Bronchial epithelial cell (primary cell): ENCODE results near the gene MFRP. TPM values are rescaled to one million over a fixed set of nuclear protein-coding genes. Genes with fewer than 3 reads are reported as not detected.

Experiments
- DNase-seq: peaks from one replicate; pipeline ENCODE4 v3.0.0-alpha.2; 2010; ENCODE audit warnings: low read depth
- FAIRE-seq: peaks from 2 replicates; lab custom pipeline; 2011; peaks lifted over from hg19 to GRCh38; lab: Jason Lieb, UNC
- H3K27me3 ChIP-seq: 2 replicates; pipeline ENCODE4 v1.5.1; 2011; ENCODE audit warnings: low read length; ENCODE audit not compliant: control insufficient read depth, insufficient read depth
- H3K36me3 ChIP-seq: 2 replicates; pipeline ENCODE4 v1.5.1; 2011; ENCODE audit warnings: low read length; ENCODE audit not compliant: control insufficient read depth, insufficient read depth
- H3K4me3 ChIP-seq: 2 replicates; pipeline ENCODE4 v1.5.1; 2011; ENCODE audit warnings: mild to moderate bottlenecking, low read depth, low read length, control low read depth
- total RNA-seq: library from RNA; depleted of rRNA; stranded (reverse); fragments of >200 nt; gene quantifications from 2 replicates; pipeline ENCODE4 v1.2.1, GENCODE V29; 2014
- TF ChIP-seq, protein P1 (sequence below): IDR thresholded peaks from 2 replicates; pipeline ENCODE4 v1.5.1; 2011; ENCODE audit warnings: mild to moderate bottlenecking, moderate library complexity, low read length, control low read depth, inconsistent platforms; ENCODE audit not compliant: insufficient read depth, severe bottlenecking

Gene MFRP
- total RNA-seq, 1 donor from 2014 or later = not detected

DNA sequence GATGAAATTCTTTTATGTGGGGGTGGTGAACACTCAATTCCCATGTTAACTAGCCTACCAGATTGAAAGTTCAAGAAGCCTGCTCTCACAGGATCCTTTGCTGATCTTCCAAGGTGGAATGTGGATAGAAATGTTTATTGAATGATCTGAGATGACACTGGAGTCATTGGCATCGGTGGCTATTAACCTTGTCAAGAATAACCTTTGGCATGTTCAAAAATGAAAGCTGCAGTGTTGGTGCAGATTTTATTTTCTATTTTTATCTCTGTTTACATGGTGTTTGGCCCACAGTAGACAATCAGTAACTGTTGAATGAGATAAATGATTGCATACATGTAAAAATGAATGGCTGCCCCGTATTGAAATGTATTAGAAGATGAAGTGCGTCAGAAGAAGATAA, 48.6 kb downstream of the MFRP start:
- no peaks in the 10 kb centered on the region for H3K27me3 ChIP-seq
- no peak for DNase-seq
- peaks cover 6% of the 10 kb centered on the region for H3K36me3 ChIP-seq
- TF ChIP-seq, protein P1, sequence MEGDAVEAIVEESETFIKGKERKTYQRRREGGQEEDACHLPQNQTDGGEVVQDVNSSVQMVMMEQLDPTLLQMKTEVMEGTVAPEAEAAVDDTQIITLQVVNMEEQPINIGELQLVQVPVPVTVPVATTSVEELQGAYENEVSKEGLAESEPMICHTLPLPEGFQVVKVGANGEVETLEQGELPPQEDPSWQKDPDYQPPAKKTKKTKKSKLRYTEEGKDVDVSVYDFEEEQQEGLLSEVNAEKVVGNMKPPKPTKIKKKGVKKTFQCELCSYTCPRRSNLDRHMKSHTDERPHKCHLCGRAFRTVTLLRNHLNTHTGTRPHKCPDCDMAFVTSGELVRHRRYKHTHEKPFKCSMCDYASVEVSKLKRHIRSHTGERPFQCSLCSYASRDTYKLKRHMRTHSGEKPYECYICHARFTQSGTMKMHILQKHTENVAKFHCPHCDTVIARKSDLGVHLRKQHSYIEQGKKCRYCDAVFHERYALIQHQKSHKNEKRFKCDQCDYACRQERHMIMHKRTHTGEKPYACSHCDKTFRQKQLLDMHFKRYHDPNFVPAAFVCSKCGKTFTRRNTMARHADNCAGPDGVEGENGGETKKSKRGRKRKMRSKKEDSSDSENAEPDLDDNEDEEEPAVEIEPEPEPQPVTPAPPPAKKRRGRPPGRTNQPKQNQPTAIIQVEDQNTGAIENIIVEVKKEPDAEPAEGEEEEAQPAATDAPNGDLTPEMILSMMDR = no peak
- FAIRE-seq = no peak
- H3K4me3 ChIP-seq = no peak overlapping the region

DNA sequence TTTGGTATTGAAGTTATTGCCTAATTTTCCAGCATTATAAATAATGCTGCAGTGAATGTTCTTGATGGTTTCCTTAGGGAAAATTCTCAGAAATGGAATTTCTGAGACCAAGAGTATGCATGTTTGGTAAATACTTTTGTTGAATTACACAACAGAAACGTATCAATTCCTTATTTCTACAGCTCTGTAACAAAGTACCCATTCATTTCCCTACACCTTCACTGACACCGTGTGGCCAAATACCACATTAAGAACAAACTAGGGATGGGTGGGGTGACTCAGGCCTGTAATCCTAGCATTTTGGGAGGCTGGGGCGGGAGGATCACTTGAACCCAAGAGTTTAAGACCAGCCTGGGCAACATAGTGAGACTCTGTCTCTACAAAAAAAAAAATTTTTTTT, 51.3 kb downstream of the MFRP start:
- FAIRE-seq = no peak
- Histone ChIP-seq H3K27me3 (no peaks in the 10 kb centered on the region), H3K4me3 (no peak overlapping the region), H3K36me3 (peaks cover 6% of the 10 kb centered on the region)
- DNase-seq = peak; percentile 41
- TF ChIP-seq, protein P1 = no peak

DNA sequence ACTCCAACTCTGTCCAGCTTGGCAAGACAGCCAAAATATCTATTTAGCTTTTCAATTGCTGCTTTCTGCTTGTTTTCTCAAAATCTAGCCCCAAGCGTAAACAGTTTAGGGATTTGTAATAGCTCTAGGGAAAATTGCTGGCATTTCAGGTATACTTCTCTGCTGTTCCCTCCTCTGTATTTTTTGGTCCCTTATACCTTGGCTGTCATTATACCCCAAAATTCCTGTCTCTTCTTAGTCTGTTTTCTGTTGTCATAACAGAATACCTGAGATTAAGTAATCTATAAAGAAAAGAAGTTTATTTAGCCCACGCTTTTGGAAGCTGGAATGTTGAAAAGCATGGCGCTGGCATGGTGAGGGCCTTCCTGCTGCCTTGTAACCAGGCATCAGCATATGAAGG, 53.0 kb downstream of the MFRP start:
- Histone ChIP-seq H3K4me3 (no peak overlapping the region), H3K27me3 (no peaks in the 10 kb centered on the region), H3K36me3 (peaks cover 3% of the 10 kb centered on the region)
- DNase-seq (no peak), FAIRE-seq (no peak)
- TF ChIP-seq, protein P1 = no peak

DNA sequence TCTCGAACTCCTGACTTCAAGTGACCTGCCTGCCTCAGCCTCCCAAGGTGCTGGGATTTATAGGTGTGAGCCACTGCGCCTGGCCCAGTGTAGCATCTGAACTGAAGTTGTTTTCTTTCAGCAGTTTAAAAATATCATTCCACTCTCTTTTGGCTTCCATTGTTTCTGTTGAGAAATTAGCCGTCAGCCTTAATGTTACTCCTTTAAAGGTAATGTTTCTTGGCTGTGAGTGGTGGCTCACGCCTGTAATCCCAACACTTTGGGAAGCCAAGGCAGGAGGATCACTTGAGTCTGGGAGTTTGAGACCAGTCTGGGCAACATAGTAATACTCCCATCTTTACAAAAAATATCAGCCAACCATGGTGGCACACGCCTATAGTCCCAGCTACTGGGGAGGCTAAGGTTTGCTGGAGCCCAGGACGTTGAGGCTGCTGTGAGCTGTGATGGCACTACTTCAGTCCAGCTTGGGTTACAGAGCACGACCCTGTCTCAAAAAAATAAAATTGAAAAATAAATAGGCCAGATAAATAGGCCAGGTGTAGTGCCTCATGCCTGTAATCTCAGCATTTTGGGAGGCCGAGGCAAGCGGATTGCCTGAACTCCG, 55.5 kb downstream of the MFRP start:
- FAIRE-seq = no peak
- no peak overlapping the region for H3K4me3 ChIP-seq
- no peaks in the 10 kb centered on the region for H3K27me3 ChIP-seq
- peaks cover 4% of the 10 kb centered on the region for H3K36me3 ChIP-seq
- no peak for DNase-seq
- TF ChIP-seq, protein P1 = no peak

Other genes starting within 250 kb of the MFRP start
- 9.5 and 12.1 TPM in 2 replicates for gene DPAGT1, start 244.9 kb downstream of the MFRP start, total RNA-seq
- 1.3 and 2.3 TPM in 2 replicates for gene C2CD2L, start 239.4 kb downstream of the MFRP start, total RNA-seq
- 12.4 TPM in 2 replicates for gene HINFP, start 225.1 kb downstream of the MFRP start, total RNA-seq
- gene ABCG4, start 197.7 kb downstream of the MFRP start, total RNA-seq = under 0.01 and 0.13 TPM in 2 replicates
- 13.7 and 44.8 TPM in 2 replicates for gene NLRX1, start 178.0 kb downstream of the MFRP start, total RNA-seq
- 0.13 TPM in 1 of 2 replicates, not detected in the other for gene NHERF4, start 161.2 kb downstream of the MFRP start, total RNA-seq
- 5.5 and 6.4 TPM in 2 replicates for gene CBL, start 140.4 kb downstream of the MFRP start, total RNA-seq
- gene MCAM, start 29.6 kb downstream of the MFRP start, total RNA-seq = 25.7 and 36.3 TPM in 2 replicates
- 2.4 and 3.6 TPM in 2 replicates for gene RNF26, start 12.2 kb downstream of the MFRP start, total RNA-seq
- gene C1QTNF5, start 5.8 kb downstream of the MFRP start, total RNA-seq = 0.90 and 1.3 TPM in 2 replicates
- 0.26 and 1.2 TPM in 2 replicates for gene USP2, start 35.0 kb upstream of the MFRP start, total RNA-seq
- gene THY1, start 76.5 kb upstream of the MFRP start, total RNA-seq = 0.13 and 2.1 TPM in 2 replicates